ENCODE results near the gene COL4A6.
"Not testable (repeated sequence)": the region's sequence is repeated elsewhere in the genome, so short reads cannot be mapped to it uniquely, and the experiment has no call there.

COL4A6 gene

DNA sequence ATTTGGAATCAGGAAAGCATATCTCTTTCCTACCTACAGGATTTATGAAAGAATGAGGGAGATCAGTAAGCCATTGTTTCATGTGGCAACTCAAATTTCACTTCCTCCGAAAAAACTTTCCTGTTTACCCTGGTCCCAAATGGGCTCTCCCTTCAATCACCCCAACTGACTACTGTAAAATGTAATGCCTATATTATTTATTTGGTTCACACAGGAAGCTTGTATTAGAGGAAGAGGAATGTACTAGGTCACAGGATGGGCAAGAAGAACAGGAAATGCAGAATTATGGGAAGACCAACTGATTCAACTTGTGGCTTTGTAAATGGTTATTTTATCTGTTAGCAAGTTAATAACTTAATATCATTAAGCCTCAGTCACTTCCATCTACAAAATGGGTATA lies 23.1 kb downstream of the COL4A6 start:
- no peak for DNase-seq (ENCODE audit: low read depth)
- TF ChIP-seq, protein P1, sequence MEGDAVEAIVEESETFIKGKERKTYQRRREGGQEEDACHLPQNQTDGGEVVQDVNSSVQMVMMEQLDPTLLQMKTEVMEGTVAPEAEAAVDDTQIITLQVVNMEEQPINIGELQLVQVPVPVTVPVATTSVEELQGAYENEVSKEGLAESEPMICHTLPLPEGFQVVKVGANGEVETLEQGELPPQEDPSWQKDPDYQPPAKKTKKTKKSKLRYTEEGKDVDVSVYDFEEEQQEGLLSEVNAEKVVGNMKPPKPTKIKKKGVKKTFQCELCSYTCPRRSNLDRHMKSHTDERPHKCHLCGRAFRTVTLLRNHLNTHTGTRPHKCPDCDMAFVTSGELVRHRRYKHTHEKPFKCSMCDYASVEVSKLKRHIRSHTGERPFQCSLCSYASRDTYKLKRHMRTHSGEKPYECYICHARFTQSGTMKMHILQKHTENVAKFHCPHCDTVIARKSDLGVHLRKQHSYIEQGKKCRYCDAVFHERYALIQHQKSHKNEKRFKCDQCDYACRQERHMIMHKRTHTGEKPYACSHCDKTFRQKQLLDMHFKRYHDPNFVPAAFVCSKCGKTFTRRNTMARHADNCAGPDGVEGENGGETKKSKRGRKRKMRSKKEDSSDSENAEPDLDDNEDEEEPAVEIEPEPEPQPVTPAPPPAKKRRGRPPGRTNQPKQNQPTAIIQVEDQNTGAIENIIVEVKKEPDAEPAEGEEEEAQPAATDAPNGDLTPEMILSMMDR (IDR thresholded peaks at IDR 0.05; ENCODE audit: low read depth, low read length, missing control alignments) = no peak
- H3K4me3 ChIP-seq (ENCODE audit: low read depth, low read length) = no peak overlapping the region

DNA sequence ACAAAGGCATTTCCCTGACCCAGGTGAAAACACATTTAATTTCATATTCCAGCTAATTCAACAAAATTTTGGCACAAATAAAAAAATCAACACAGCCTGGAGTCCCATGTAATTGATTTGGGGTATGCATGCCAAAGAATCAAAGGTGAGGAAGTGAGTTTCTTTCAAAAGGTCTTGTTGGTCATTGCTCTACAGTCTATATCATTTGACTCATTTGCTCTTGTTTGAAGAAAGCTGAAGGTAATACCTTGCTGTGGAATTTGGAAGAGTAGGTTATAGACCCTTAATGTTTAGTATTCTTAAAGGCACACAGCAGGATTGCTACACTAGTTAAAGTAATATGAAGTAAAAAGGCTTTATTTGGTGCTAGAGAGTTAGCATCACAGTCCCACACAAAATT lies 25.4 kb downstream of the COL4A6 start:
- H3K4me3 ChIP-seq (ENCODE audit: low read depth, low read length) = no peak overlapping the region
- TF ChIP-seq, protein P1 (IDR thresholded peaks at IDR 0.05; ENCODE audit: low read depth, low read length, missing control alignments) = no peak
- DNase-seq (ENCODE audit: low read depth) = no peak

DNA sequence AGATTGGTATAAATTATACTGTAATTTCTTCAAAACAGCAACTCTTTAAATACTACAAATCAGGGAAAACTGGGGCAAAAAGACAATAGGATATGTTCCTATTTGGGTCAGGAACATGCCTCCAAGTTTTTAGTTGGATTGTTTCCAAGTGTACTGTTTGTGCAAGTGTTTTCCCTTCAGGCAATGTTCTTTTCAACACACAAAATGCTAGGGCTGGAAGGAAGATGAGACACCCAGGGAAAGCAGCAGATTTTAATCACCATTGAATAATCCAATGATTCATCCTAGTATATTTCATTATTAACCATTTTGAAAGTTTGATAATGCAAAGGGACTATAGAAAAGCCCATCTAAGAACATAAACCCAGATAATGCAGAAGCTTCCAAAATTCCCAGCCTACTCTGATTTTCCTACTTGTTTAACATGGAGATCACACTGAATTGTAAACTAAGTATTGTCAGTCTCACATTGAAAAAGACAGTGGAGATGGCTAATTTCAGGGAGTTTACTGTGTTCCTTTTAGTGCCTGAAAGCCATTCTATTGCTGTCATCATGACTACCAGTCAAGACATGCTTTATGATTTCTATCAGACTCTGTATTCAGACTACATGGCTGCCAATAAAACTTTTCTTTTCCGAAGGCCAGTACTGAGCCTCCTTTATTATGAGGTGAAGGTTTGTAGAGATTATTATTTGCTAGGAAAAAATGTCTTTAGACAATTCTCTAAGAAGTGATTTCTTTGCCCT lies 38.6 kb downstream of the COL4A6 start:
- TF ChIP-seq, protein P1 (IDR thresholded peaks at IDR 0.05; ENCODE audit: low read depth, low read length, missing control alignments) = no peak
- no peak overlapping the region for H3K4me3 ChIP-seq (ENCODE audit: low read depth, low read length)

DNA sequence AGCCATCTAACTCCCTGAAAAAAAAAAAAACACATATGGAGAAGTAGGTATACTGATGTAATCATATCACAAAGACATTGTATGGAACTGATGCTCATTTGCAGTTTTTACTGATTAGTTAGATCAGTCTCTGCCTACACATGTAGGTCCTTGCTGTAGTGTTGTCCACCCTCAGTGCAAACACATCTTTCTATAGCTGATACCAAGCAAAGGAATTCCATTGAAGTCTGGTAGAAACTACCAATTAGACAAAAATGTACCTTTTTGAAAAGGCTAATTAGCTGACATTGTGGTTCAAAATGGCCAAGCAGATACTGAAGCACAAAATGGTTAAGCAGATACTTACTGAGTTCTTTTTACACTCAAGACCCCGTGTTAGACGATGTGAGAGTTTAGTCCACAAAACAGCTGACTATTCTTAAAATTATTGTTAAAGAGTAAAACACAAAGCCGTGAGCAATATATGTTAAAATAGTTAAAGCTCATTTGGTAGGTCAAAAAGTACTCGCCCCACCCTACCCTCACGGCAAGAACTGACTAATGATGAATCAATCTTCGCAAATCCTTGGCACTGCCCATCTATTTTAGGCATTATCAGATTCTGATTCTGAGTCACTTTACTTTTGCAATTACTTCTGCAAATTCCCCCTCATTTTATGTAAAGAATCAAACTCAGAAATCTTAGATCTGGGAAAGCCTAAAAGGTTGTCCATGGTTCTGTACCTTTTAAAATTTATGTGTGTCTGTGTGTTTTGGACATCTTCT lies 40.4 kb downstream of the COL4A6 start:
- TF ChIP-seq, protein P1 (IDR thresholded peaks at IDR 0.05; ENCODE audit: low read depth, low read length, missing control alignments) = no peak
- no peak for DNase-seq (ENCODE audit: low read depth)
- H3K4me3 ChIP-seq (ENCODE audit: low read depth, low read length) = no peak overlapping the region

More for the DNA sequence above, 38.6 kb downstream of the COL4A6 start:
- DNase-seq (ENCODE audit: low read depth) = no peak

DNA sequence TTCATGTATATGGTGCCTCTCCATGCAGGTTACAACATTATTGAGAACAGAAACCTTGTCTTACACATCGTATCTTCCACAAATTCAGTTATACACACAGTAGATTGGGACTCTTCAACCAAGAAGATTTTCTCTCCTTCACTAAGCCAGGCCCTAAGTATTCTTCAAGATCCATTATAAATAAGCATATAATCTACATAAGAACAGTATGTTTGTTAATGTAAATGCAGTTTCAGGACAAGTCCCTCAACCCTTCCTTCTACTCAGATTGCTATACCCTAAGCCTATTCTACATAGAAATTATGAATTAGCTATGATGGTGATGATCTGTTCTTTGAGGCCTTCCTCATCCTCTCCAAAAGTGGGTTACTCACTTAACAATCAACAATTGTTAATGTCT lies 41.2 kb downstream of the COL4A6 start:
- TF ChIP-seq, protein P1 (IDR thresholded peaks at IDR 0.05; ENCODE audit: low read depth, low read length, missing control alignments) = no peak
- no peak for DNase-seq (ENCODE audit: low read depth)
- no peak overlapping the region for H3K4me3 ChIP-seq (ENCODE audit: low read depth, low read length)

DNA sequence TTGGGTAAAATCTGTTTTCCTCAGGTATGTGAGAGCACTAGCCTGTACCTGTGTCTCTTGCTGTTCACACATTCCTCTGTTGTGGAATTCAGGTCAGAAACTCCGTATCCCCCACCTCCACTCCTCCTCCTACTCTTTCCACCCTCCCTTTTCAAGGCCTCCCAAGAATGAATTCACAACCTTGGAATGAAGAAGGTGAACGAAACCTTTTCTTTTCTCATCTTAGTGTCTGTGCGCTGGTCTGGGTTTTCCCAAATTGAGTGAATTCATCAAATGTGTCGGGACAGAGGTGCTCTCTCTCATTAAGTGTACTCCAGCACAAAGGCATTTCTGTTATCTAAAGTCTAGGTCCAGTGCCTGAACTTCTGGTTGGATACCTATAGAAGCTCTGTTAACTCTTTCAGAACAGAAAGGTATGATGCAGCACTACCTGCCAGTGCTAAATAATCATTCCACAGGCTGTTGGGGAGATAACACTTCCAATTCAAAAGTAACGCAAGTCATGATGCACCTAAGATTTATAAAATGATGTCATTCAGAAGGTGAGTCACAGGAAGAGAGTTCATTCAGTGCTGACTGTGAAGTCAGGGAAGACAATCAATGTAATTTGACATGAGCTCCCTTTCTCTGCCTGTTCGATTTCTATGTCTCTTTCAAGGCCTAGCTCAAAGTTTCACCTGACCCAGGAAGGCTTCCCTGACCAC lies 41.9 kb downstream of the COL4A6 start:
- TF ChIP-seq, protein P1 (IDR thresholded peaks at IDR 0.05; ENCODE audit: low read depth, low read length, missing control alignments) = no peak
- no peak overlapping the region for H3K4me3 ChIP-seq (ENCODE audit: low read depth, low read length)
- DNase-seq (ENCODE audit: low read depth) = no peak

DNA sequence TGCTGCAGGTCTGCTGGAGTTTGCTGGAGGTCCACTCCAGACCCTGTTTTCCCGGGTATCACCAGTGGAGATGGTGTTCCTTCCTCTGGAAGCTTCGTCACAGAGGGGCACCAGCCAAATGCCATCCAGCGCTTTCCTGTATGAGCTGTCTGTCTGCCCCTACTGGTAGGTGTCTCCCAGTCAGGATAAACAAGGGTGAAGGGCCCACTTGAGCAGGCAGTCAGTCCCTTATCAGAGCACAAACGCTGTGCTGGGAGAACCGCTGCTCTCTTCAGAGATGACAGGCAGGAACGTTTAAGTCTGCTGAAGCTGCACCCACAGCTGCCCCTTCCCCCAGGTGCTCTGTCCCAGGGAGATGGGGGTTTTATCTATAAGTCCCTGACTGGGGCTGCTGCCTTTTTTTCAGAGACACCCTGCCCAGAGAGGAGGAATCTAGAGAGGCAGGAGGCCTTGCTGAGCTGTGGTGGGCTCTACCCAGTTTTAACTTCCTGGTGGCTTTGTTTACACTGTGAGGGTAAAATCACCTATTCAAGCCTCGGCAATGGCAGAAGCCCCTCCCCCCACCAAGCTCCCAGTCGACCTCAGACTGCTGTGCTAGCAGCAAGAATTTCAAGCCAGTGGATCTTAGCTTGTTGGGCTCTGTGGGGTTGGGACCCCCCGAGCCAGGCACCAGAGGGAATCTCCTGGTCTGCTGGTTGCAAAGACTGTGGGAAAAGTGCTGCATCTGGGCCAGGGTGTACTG lies 47.1 kb downstream of the COL4A6 start:
- DNase-seq (ENCODE audit: low read depth); H3K4me3 ChIP-seq (ENCODE audit: low read depth, low read length): not testable (repeated sequence)
